Astrocyte (in vitro differentiated cells and primary cell): ENCODE measurements around the gene ALDH1L1. TPM values are rescaled to one million over a fixed set of nuclear protein-coding genes. Genes with fewer than 3 reads are reported as not detected.

ENCODE experiments used
- DNase-seq: peaks from one replicate; pipeline ENCODE4 v3.0.0-alpha.2; 2010; ENCODE audit warnings: low read depth
- FAIRE-seq: peaks from 2 replicates; lab custom pipeline; 2011; peaks lifted over from hg19 to GRCh38; lab: Jason Lieb, UNC
- H2AFZ ChIP-seq: 2 replicates; pipeline ENCODE4 v1.6.0; 2012; ENCODE audit warnings: low read depth, low read length, inconsistent platforms
- H3K27ac ChIP-seq: 2 replicates; pipeline ENCODE4 v1.5.1; 2011; ENCODE audit warnings: low read depth, low read length, inconsistent platforms
- H3K27me3 ChIP-seq: 2 replicates; pipeline ENCODE4 v1.6.0; 2011; ENCODE audit warnings: low read length, inconsistent platforms; ENCODE audit not compliant: insufficient read depth
- H3K36me3 ChIP-seq: 2 replicates; pipeline ENCODE4 v1.5.1; 2011; ENCODE audit warnings: low read length, inconsistent platforms; ENCODE audit not compliant: insufficient read depth
- H3K4me1 ChIP-seq: 2 replicates; pipeline ENCODE4 v1.5.1; 2011; ENCODE audit warnings: low read length, inconsistent platforms; ENCODE audit not compliant: insufficient read depth
- H3K4me2 ChIP-seq: 2 replicates; pipeline ENCODE4 v1.6.0; 2012; ENCODE audit warnings: low read length, inconsistent platforms
- H3K4me3 ChIP-seq: 2 replicates; pipeline ENCODE4 v1.5.1; 2011; ENCODE audit warnings: low read depth, mild to moderate bottlenecking, low read length, inconsistent platforms; ENCODE audit not compliant: insufficient read depth
- H3K79me2 ChIP-seq: 2 replicates; pipeline ENCODE4 v1.6.0; 2012; ENCODE audit warnings: mild to moderate bottlenecking, low read length, inconsistent platforms; ENCODE audit not compliant: insufficient read depth
- H3K9ac ChIP-seq: 2 replicates; pipeline ENCODE4 v1.6.0; 2012; ENCODE audit warnings: mild to moderate bottlenecking, low read length, inconsistent platforms
- H3K9me3 ChIP-seq: 2 replicates; pipeline ENCODE4 v1.5.1; 2012; ENCODE audit warnings: low read depth, mild to moderate bottlenecking, low read length, inconsistent platforms; ENCODE audit not compliant: insufficient read depth
- H4K20me1 ChIP-seq: 2 replicates; pipeline ENCODE4 v1.6.0; 2012; ENCODE audit warnings: low read length, inconsistent platforms; ENCODE audit not compliant: insufficient read depth
- H3K27ac Mint-ChIP-seq: one replicate; pipeline ENCODE4 v1.8.0; 2021; ENCODE audit warnings: mild to moderate bottlenecking, mixed read lengths; ENCODE audit not compliant: unreplicated experiment
- H3K27me3 Mint-ChIP-seq: one replicate; pipeline ENCODE4 v1.8.0; 2021; ENCODE audit warnings: low read depth, mixed read lengths; ENCODE audit not compliant: unreplicated experiment
- H3K36me3 Mint-ChIP-seq: one replicate; pipeline ENCODE4 v1.8.0; 2021; ENCODE audit warnings: low read depth, mixed read lengths; ENCODE audit not compliant: unreplicated experiment
- H3K4me1 Mint-ChIP-seq: one replicate; pipeline ENCODE4 v1.8.0; 2021; ENCODE audit warnings: low read depth, mixed read lengths; ENCODE audit not compliant: unreplicated experiment
- H3K4me3 Mint-ChIP-seq: one replicate; pipeline ENCODE4 v1.8.0; 2021; ENCODE audit warnings: mild to moderate bottlenecking, moderate library complexity, mixed read lengths; ENCODE audit not compliant: unreplicated experiment
- H3K9me3 Mint-ChIP-seq: one replicate; pipeline ENCODE4 v1.8.0; 2021; ENCODE audit warnings: mild to moderate bottlenecking, mixed read lengths; ENCODE audit not compliant: unreplicated experiment
- EZH2 ChIP-seq: IDR thresholded peaks from 2 replicates; pipeline ENCODE4 v1.6.1; 2012; ENCODE audit warnings: mild to moderate bottlenecking, low read length, inconsistent platforms; ENCODE audit not compliant: insufficient read depth
- total RNA-seq: library from RNA; stranded (reverse); gene quantifications from 2 replicates; pipeline ENCODE4 v1.2.1, GENCODE V29; 2021
- TF ChIP-seq, protein P1 (sequence below): IDR thresholded peaks from 2 replicates; pipeline ENCODE4 v1.5.1; 2011; ENCODE audit warnings: low read depth, mild to moderate bottlenecking, inconsistent platforms, low read length, moderate library complexity; ENCODE audit not compliant: insufficient read depth

Gene ALDH1L1
- total RNA-seq, 1 donor from 2014 or later = not detected

DNA sequence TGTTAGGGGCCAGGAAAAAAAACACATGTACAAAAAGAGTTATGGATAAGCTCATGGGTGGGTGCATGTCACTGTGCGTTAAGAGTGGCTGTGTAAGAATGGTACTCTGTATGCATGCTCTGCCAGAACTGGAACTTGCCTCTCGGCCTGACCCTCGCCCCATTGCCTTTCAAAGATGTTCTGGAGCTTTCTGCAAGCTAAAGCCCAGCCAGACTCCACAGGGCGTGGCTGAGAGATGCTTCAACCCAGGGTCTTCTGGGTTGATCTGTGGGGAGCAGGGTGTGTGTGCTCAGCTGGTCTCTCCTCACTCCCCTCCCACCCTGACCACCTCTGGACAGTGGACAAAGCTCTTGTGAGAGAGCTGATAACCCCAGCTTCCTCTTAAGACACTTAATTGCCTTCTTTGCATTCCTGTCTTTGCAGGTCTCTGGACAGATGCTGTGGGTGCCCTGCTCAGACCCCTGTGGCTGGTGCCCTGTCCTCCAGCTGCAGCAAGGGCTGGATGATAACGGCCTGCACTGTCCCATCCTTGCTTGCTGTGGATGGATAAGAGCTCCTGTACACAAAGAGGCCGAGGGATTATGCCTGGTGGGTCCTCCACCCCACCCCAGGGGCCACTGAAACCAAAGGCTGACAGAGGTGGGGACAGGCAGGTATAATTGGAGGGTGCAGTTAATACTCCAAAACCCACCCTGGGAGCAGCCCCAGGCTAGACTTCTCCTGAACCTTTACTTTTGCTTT lies 28.7 kb downstream of the ALDH1L1 start:
- no peaks in the 10 kb centered on the region for H3K4me1 Mint-ChIP-seq
- Histone ChIP-seq H3K27me3 (no peaks in the 10 kb centered on the region), H3K4me1 (no peaks in the 10 kb centered on the region), H3K4me2 (no peak overlapping the region), H3K4me3 (no peak overlapping the region), H4K20me1 (no peaks in the 10 kb centered on the region), H2AFZ (no peak overlapping the region), H3K79me2 (no peaks in the 10 kb centered on the region), H3K27ac (no peak overlapping the region), H3K36me3 (no peaks in the 10 kb centered on the region), H3K9ac (no peak overlapping the region), H3K9me3 (no peaks in the 10 kb centered on the region)
- H3K36me3 Mint-ChIP-seq = peaks cover 2% of the 10 kb centered on the region
- peaks cover 1% of the 10 kb centered on the region for H3K9me3 Mint-ChIP-seq
- no peak overlapping the region for H3K27ac Mint-ChIP-seq
- FAIRE-seq = no peak
- H3K4me3 Mint-ChIP-seq = no peak overlapping the region
- TF ChIP-seq, protein P1, sequence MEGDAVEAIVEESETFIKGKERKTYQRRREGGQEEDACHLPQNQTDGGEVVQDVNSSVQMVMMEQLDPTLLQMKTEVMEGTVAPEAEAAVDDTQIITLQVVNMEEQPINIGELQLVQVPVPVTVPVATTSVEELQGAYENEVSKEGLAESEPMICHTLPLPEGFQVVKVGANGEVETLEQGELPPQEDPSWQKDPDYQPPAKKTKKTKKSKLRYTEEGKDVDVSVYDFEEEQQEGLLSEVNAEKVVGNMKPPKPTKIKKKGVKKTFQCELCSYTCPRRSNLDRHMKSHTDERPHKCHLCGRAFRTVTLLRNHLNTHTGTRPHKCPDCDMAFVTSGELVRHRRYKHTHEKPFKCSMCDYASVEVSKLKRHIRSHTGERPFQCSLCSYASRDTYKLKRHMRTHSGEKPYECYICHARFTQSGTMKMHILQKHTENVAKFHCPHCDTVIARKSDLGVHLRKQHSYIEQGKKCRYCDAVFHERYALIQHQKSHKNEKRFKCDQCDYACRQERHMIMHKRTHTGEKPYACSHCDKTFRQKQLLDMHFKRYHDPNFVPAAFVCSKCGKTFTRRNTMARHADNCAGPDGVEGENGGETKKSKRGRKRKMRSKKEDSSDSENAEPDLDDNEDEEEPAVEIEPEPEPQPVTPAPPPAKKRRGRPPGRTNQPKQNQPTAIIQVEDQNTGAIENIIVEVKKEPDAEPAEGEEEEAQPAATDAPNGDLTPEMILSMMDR = no peak
- no peak for TF ChIP-seq EZH2
- DNase-seq = no peak
- H3K27me3 Mint-ChIP-seq = peaks cover 38% of the 10 kb centered on the region

DNA sequence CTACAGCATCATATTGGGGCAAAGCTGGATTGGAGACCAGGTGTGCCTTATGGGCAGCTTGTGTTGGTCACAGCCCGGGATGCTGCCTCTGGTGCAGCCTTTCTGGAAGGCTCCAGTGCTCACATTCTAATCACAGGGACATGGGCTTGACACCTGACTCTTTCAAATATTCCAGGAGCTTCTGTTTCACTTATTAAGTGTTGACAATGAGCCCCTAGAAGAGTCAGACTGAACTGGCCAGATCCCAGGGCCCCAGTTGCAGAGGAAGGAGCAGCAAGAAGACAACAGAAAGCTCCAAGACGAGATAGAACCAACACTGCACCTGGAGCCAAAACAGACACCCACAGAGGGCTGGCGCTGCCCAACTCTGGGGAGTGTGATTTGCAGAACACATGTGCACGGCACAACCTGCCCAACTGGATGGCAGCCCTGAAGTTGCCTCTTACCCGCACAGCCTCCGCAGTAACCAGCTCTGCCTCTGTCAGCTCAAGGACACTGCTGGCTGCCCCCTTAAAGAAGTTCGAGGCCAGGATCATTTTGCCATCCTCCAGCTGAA lies 30.3 kb downstream of the ALDH1L1 start:
- Histone ChIP-seq H3K79me2 (no peaks in the 10 kb centered on the region), H3K9ac (no peak overlapping the region), H3K36me3 (no peaks in the 10 kb centered on the region), H3K27me3 (no peaks in the 10 kb centered on the region), H2AFZ (no peak overlapping the region), H4K20me1 (no peaks in the 10 kb centered on the region), H3K4me2 (no peak overlapping the region), H3K9me3 (no peaks in the 10 kb centered on the region), H3K27ac (no peak overlapping the region), H3K4me1 (no peaks in the 10 kb centered on the region), H3K4me3 (no peak overlapping the region)
- Mint-ChIP-seq H3K27me3 (peaks cover 41% of the 10 kb centered on the region), H3K36me3 (peaks cover 2% of the 10 kb centered on the region), H3K4me1 (no peaks in the 10 kb centered on the region), H3K9me3 (no peaks in the 10 kb centered on the region), H3K4me3 (no peak overlapping the region), H3K27ac (no peak overlapping the region)
- DNase-seq (no peak), FAIRE-seq (no peak)
- TF ChIP-seq, protein P1 = no peak
- no peak for TF ChIP-seq EZH2
